ENCODE measurements around the gene ITGA2B.
"Not testable (repeated sequence)": the region's sequence is repeated elsewhere in the genome, so short reads cannot be mapped to it uniquely, and the experiment has no call there.

ITGA2B gene

DNA sequence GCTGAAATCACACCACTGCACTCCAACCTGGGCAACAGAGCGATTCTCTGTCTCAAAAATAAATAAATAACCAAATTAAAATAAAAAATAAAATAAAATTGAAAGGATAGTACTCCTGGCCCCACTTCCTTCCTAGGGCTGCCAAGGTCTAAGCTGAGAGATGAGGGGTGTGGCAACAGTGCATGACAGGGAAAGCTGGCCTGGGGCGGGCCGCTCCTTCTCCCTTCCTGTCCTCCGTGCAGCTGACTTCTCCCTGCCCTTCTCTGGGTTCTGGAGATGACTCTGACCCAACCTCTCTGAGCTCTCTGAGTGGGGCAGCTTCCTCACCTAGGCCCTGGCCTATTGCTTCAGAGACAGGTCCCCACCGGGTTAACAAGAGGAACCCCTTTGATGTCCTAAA lies 56.1 kb downstream of the ITGA2B start:
- no peaks in the 10 kb centered on the region for H3K36me3 ChIP-seq (ENCODE audit: control insufficient read depth in 4 of 4, insufficient read depth in 4 of 4, low read length in 3 of 4)
- H3K27me3 ChIP-seq (replicated peaks in 2 of 5; ENCODE audit: control insufficient read depth in 4 of 5, insufficient read depth in 5 of 5, low read length in 4 of 5): no peaks in the 10 kb centered on the region
- no peak overlapping the region for H3K27ac ChIP-seq (ENCODE audit: insufficient read depth in 1 of 2, low read depth in 1 of 2, low read length in 2 of 2, poor library complexity in 1 of 2, severe bottlenecking in 2 of 2)
- DNase-seq: no peak
- no peaks in the 10 kb centered on the region for H3K9me3 ChIP-seq (ENCODE audit: control extremely low read depth in 1 of 5, control insufficient read depth in 4 of 5, insufficient read depth in 2 of 5, low read depth in 1 of 5, low read length in 4 of 5)
- POLR2A ChIA-PET: interaction anchor here (1.4 kb wide), 1 partner anchor 12 kb away, joined by 3 read pairs; the partner anchor contains the start of gene GRN
- H3K4me1 ChIP-seq (ENCODE audit: control extremely low read depth in 1 of 4, control insufficient read depth in 4 of 4, insufficient read depth in 4 of 4, low read length in 3 of 4): peaks cover 3 to 10% (median 4%) of the 10 kb centered on the region in 4 experiments
- CTCF ChIA-PET: interaction anchor here (0.6 to 4.9 kb wide), 10 partner anchors 8 to 292 kb away, joined by 3 to 67 read pairs (median 6); partner anchors contain the start of genes GRN and UBTF
- H3K4me3 ChIP-seq (ENCODE audit: control insufficient read depth in 1 of 7, extremely low read depth in 1 of 7, insufficient read depth in 4 of 7, low read depth in 2 of 7, low read length in 6 of 7): no peak overlapping the region
- 70% methylated on average over 4 of the region's 5 CpGs for WGBS (ENCODE audit: insufficient coverage)

GRCh38 chr17:44331249-44331760 lies 58.1 kb downstream of the ITGA2B start:
- H3K36me3 ChIP-seq (ENCODE audit: control insufficient read depth in 4 of 4, insufficient read depth in 4 of 4, low read length in 3 of 4): no peaks in the 10 kb centered on the region

DNA sequence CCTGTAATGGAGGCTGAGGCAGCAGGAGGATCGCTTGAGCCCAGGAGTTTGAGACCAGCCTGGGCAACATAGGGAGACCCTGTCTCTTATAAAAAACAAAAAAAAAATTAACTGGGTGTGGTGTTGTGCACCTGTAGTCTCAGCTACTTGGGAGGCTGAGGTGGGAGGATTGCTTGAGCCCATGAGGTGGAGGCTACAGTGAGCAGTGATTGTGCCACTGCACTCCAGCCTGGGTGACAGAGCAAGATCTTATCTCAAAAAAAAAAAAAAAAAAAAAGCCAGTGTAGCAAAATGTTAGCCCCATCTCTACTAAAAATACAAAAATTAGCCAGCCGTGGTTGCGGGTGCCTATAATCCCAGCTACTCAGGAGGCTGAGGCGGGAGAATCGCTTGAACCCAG lies 59.2 kb downstream of the ITGA2B start:
- not testable (repeated sequence) for DNase-seq; H3K4me3 ChIP-seq (ENCODE audit: control insufficient read depth in 1 of 7, extremely low read depth in 1 of 7, insufficient read depth in 4 of 7, low read depth in 2 of 7, low read length in 6 of 7); H3K27ac ChIP-seq (ENCODE audit: insufficient read depth in 1 of 2, low read depth in 1 of 2, low read length in 2 of 2, poor library complexity in 1 of 2, severe bottlenecking in 2 of 2); H3K27me3 ChIP-seq (replicated peaks in 2 of 5; ENCODE audit: control insufficient read depth in 4 of 5, insufficient read depth in 5 of 5, low read length in 4 of 5); H3K9me3 ChIP-seq (ENCODE audit: control extremely low read depth in 1 of 5, control insufficient read depth in 4 of 5, insufficient read depth in 2 of 5, low read depth in 1 of 5, low read length in 4 of 5); H3K36me3 ChIP-seq (ENCODE audit: control insufficient read depth in 4 of 4, insufficient read depth in 4 of 4, low read length in 3 of 4)
- CTCF ChIA-PET: interaction anchor here (0.7 to 4.9 kb wide), 14 partner anchors 10 to 128 kb away, joined by 3 to 67 read pairs (median 6); partner anchors contain the start of gene GRN
- H3K4me1 ChIP-seq (ENCODE audit: control extremely low read depth in 1 of 4, control insufficient read depth in 4 of 4, insufficient read depth in 4 of 4, low read length in 3 of 4): peaks cover 4 to 18% (median 15%) of the 10 kb centered on the region in 4 experiments
- POLR2A ChIA-PET: interaction anchor here (1.0 kb wide), 1 partner anchor 130 kb away, joined by 3 read pairs; no protein-coding TSS in a partner anchor
- WGBS (ENCODE audit: insufficient coverage): no CpG with 5 or more reads among the region's 5 CpGs

More at GRCh38 chr17:44331249-44331760, 58.1 kb downstream of the ITGA2B start:
- POLR2A ChIA-PET: interaction anchor here (0.6 to 1.0 kb wide), 2 partner anchors 131 to 155 kb away, joined by 3 to 10 read pairs; no protein-coding TSS in a partner anchor
- Histone ChIP-seq H3K27me3 (replicated peaks in 2 of 5; ENCODE audit: control insufficient read depth in 4 of 5, insufficient read depth in 5 of 5, low read length in 4 of 5) (no peaks in the 10 kb centered on the region), H3K9me3 (ENCODE audit: control extremely low read depth in 1 of 5, control insufficient read depth in 4 of 5, insufficient read depth in 2 of 5, low read depth in 1 of 5, low read length in 4 of 5) (no peaks in the 10 kb centered on the region), H3K27ac (ENCODE audit: insufficient read depth in 1 of 2, low read depth in 1 of 2, low read length in 2 of 2, poor library complexity in 1 of 2, severe bottlenecking in 2 of 2) (no peak overlapping the region), H3K4me3 (ENCODE audit: control insufficient read depth in 1 of 7, extremely low read depth in 1 of 7, insufficient read depth in 4 of 7, low read depth in 2 of 7, low read length in 6 of 7) (peak overlapping the region in 2 of 7 experiments; percentile 24 to 42), H3K4me1 (ENCODE audit: control extremely low read depth in 1 of 4, control insufficient read depth in 4 of 4, insufficient read depth in 4 of 4, low read length in 3 of 4) (peaks cover 4 to 12% (median 6%) of the 10 kb centered on the region in 4 experiments)
- CTCF ChIA-PET: interaction anchor here (0.7 to 4.9 kb wide), 19 partner anchors 10 to 147 kb away, joined by 3 to 67 read pairs (median 4); partner anchors contain the start of genes GRN and UBTF
- 3% methylated on average over 5 of the region's 7 CpGs for WGBS (ENCODE audit: insufficient coverage)
- DNase-seq: peak; percentile 75 to 83 (median 79)

DNA sequence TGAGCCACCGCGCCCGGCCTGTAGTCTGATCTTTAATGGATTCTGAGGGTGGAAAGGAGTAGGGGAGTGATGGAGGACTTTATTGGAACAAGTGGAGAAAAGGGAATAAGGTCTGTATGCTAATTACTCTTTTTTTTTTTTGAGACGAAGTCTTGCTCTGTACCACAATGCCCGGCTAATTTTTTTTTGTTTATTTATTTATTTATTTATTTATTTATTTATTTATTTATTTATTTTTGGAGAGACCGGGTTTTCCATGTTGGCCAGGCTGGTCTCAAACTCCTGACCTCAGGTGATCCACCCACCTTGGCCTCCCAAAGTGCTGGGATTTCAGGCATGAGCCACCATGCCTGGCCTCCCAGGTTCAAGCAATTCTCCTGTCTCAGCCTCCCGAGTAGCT lies 59.9 kb downstream of the ITGA2B start:
- POLR2A ChIA-PET; H3K27me3 ChIP-seq (replicated peaks in 2 of 5; ENCODE audit: control insufficient read depth in 4 of 5, insufficient read depth in 5 of 5, low read length in 4 of 5); H3K4me3 ChIP-seq (ENCODE audit: control insufficient read depth in 1 of 7, extremely low read depth in 1 of 7, insufficient read depth in 4 of 7, low read depth in 2 of 7, low read length in 6 of 7); H3K27ac ChIP-seq (ENCODE audit: insufficient read depth in 1 of 2, low read depth in 1 of 2, low read length in 2 of 2, poor library complexity in 1 of 2, severe bottlenecking in 2 of 2); H3K36me3 ChIP-seq (ENCODE audit: control insufficient read depth in 4 of 4, insufficient read depth in 4 of 4, low read length in 3 of 4); H3K9me3 ChIP-seq (ENCODE audit: control extremely low read depth in 1 of 5, control insufficient read depth in 4 of 5, insufficient read depth in 2 of 5, low read depth in 1 of 5, low read length in 4 of 5); DNase-seq: not testable (repeated sequence)
- H3K4me1 ChIP-seq (ENCODE audit: control extremely low read depth in 1 of 4, control insufficient read depth in 4 of 4, insufficient read depth in 4 of 4, low read length in 3 of 4): peaks cover 4 to 20% (median 19%) of the 10 kb centered on the region in 4 experiments
- CTCF ChIA-PET: interaction anchor here (2.0 to 4.9 kb wide), 6 partner anchors 12 to 128 kb away, joined by 4 to 67 read pairs (median 15); partner anchors contain the start of gene GRN
- WGBS (ENCODE audit: insufficient coverage): 96% methylated on average over 4 of the region's 7 CpGs

GRCh38 chr17:44327715-44328449 lies 61.6 kb downstream of the ITGA2B start:
- Histone ChIP-seq H3K4me1 (ENCODE audit: control extremely low read depth in 1 of 4, control insufficient read depth in 4 of 4, insufficient read depth in 4 of 4, low read length in 3 of 4) (peaks cover 4 to 32% (median 30%) of the 10 kb centered on the region in 4 experiments), H3K36me3 (ENCODE audit: control insufficient read depth in 4 of 4, insufficient read depth in 4 of 4, low read length in 3 of 4) (peaks cover 0 to 2% (median 0%) of the 10 kb centered on the region in 4 experiments), H3K4me3 (ENCODE audit: control insufficient read depth in 1 of 7, extremely low read depth in 1 of 7, insufficient read depth in 4 of 7, low read depth in 2 of 7, low read length in 6 of 7) (no peak overlapping the region), H3K27me3 (replicated peaks in 2 of 5; ENCODE audit: control insufficient read depth in 4 of 5, insufficient read depth in 5 of 5, low read length in 4 of 5) (no peaks in the 10 kb centered on the region), H3K9me3 (ENCODE audit: control extremely low read depth in 1 of 5, control insufficient read depth in 4 of 5, insufficient read depth in 2 of 5, low read depth in 1 of 5, low read length in 4 of 5) (no peaks in the 10 kb centered on the region), H3K27ac (ENCODE audit: insufficient read depth in 1 of 2, low read depth in 1 of 2, low read length in 2 of 2, poor library complexity in 1 of 2, severe bottlenecking in 2 of 2) (no peak overlapping the region)
- WGBS (ENCODE audit: insufficient coverage): 94% methylated on average over 7 of the region's 7 CpGs
- POLR2A ChIA-PET: no interaction called here
- CTCF ChIA-PET: interaction anchor here (1.0 to 2.2 kb wide), 6 partner anchors 14 to 118 kb away, joined by 3 to 10 read pairs (median 4); partner anchors contain the start of gene GRN
- no peak for DNase-seq

- DNase-seq: peak; percentile 94 to 97 (median 96)
- POLR2A ChIA-PET: no interaction called here
- peak overlapping the region in 4 of 7 experiments; percentile 3 to 77 (median 38) for H3K4me3 ChIP-seq (ENCODE audit: control insufficient read depth in 1 of 7, extremely low read depth in 1 of 7, insufficient read depth in 4 of 7, low read depth in 2 of 7, low read length in 6 of 7)
- peaks cover 4 to 32% (median 30%) of the 10 kb centered on the region in 4 experiments for H3K4me1 ChIP-seq (ENCODE audit: control extremely low read depth in 1 of 4, control insufficient read depth in 4 of 4, insufficient read depth in 4 of 4, low read length in 3 of 4)
- CTCF ChIA-PET: interaction anchor here (0.6 to 1.0 kb wide), 5 partner anchors 9 to 185 kb away, joined by 3 to 5 read pairs (median 4); no protein-coding TSS in a partner anchor
- peaks cover 0 to 9% (median 3%) of the 10 kb centered on the region in 4 experiments for H3K36me3 ChIP-seq (ENCODE audit: control insufficient read depth in 4 of 4, insufficient read depth in 4 of 4, low read length in 3 of 4)
- WGBS (ENCODE audit: insufficient coverage): 31% methylated on average over 12 of the region's 31 CpGs
- H3K27me3 ChIP-seq (replicated peaks in 2 of 5; ENCODE audit: control insufficient read depth in 4 of 5, insufficient read depth in 5 of 5, low read length in 4 of 5): no peaks in the 10 kb centered on the region
- H3K9me3 ChIP-seq (ENCODE audit: control extremely low read depth in 1 of 5, control insufficient read depth in 4 of 5, insufficient read depth in 2 of 5, low read depth in 1 of 5, low read length in 4 of 5): no peaks in the 10 kb centered on the region
- H3K27ac ChIP-seq (ENCODE audit: insufficient read depth in 1 of 2, low read depth in 1 of 2, low read length in 2 of 2, poor library complexity in 1 of 2, severe bottlenecking in 2 of 2): no peak overlapping the region
Measured at GRCh38 chr17:44326861-44327444, 62.5 kb downstream of the ITGA2B start.

Data from common myeloid progenitor, CD34-positive (primary cell).